Skeletal muscle satellite cell (primary cell): Measurements from ENCODE around the gene CTCF.

Experiments
- H3K27me3 ChIP-seq: 2 replicates; pipeline ENCODE4 v1.7.0; 2013; ENCODE audit warnings: low read length; ENCODE audit not compliant: control insufficient read depth, insufficient read depth
- H3K36me3 ChIP-seq: 2 replicates; pipeline ENCODE4 v1.7.0; 2013; ENCODE audit warnings: mild to moderate bottlenecking, control low read depth, low read length; ENCODE audit not compliant: insufficient read depth
- H3K4me1 ChIP-seq: 2 replicates; pipeline ENCODE4 v1.7.0; 2013; ENCODE audit warnings: low read length; ENCODE audit not compliant: control insufficient read depth, insufficient read depth
- H3K4me2 ChIP-seq: 2 replicates; pipeline ENCODE4 v1.7.0; 2013; ENCODE audit warnings: mild to moderate bottlenecking, low read length
- H3K4me3 ChIP-seq: 2 replicates; pipeline ENCODE4 v1.7.0; 2013; ENCODE audit warnings: low read length
- H3K9ac ChIP-seq: 2 replicates; pipeline ENCODE4 v1.7.0; 2013; ENCODE audit warnings: mild to moderate bottlenecking, low read depth, low read length, moderate library complexity
- H3K9me3 ChIP-seq: replicated peaks from 2 replicates; pipeline ENCODE4 v1.7.0; 2013; ENCODE audit warnings: mild to moderate bottlenecking, control low read depth, low read length

Gene CTCF

GRCh38 chr16:67555795-67556212 lies 6.5 kb upstream of the CTCF start:
- H3K9me3 ChIP-seq, result no peaks in the 10 kb centered on the region
- peaks cover 14% of the 10 kb centered on the region for H3K4me1 ChIP-seq
- no peaks in the 10 kb centered on the region for H3K27me3 ChIP-seq
- H3K4me3 ChIP-seq, result no peak overlapping the region
- no peak overlapping the region for H3K9ac ChIP-seq
- H3K36me3 ChIP-seq, result no peaks in the 10 kb centered on the region
- peak overlapping the region; percentile 55 for H3K4me2 ChIP-seq

GRCh38 chr16:67558859-67559258 lies 3.5 kb upstream of the CTCF start:
- Histone ChIP-seq H3K9me3 (no peaks in the 10 kb centered on the region), H3K36me3 (no peaks in the 10 kb centered on the region), H3K27me3 (no peaks in the 10 kb centered on the region), H3K9ac (no peak overlapping the region), H3K4me2 (no peak overlapping the region), H3K4me3 (no peak overlapping the region), H3K4me1 (peaks cover 23% of the 10 kb centered on the region)

GRCh38 chr16:67560827-67561342 lies 1.4 kb upstream of the CTCF start:
- Histone ChIP-seq H3K9ac (peak overlapping the region; percentile 87), H3K4me3 (peak overlapping the region; percentile 24), H3K4me2 (peak overlapping the region; percentile 88), H3K4me1 (peaks cover 24% of the 10 kb centered on the region), H3K9me3 (no peaks in the 10 kb centered on the region), H3K36me3 (no peaks in the 10 kb centered on the region), H3K27me3 (no peaks in the 10 kb centered on the region)

GRCh38 chr16:67561501-67561823 lies 864 bp upstream of the CTCF start:
- H3K4me1 ChIP-seq, result peaks cover 18% of the 10 kb centered on the region
- peak overlapping the region; percentile 87 for H3K9ac ChIP-seq
- H3K36me3 ChIP-seq, result no peaks in the 10 kb centered on the region
- peak overlapping the region; percentile 84 for H3K4me3 ChIP-seq
- no peaks in the 10 kb centered on the region for H3K27me3 ChIP-seq
- peak overlapping the region; percentile 88 for H3K4me2 ChIP-seq
- no peaks in the 10 kb centered on the region for H3K9me3 ChIP-seq

- H3K9me3 ChIP-seq, result no peaks in the 10 kb centered on the region
- H3K9ac ChIP-seq, result peak overlapping the region; percentile 96
- peak overlapping the region; percentile 88 for H3K4me2 ChIP-seq
- no peaks in the 10 kb centered on the region for H3K36me3 ChIP-seq
- peak overlapping the region; percentile 93 for H3K4me3 ChIP-seq
- H3K4me1 ChIP-seq, result peaks cover 18% of the 10 kb centered on the region
- H3K27me3 ChIP-seq, result no peaks in the 10 kb centered on the region
Measured at GRCh38 chr16:67561824-67562525, 351 bp upstream of the CTCF start.

GRCh38 chr16:67562918-67563707 lies 787 bp downstream of the CTCF start:
- Histone ChIP-seq H3K27me3 (no peaks in the 10 kb centered on the region), H3K4me3 (peak overlapping the region; percentile 99), H3K9ac (peak overlapping the region; percentile 100), H3K36me3 (no peaks in the 10 kb centered on the region), H3K4me2 (peak overlapping the region; percentile 91), H3K9me3 (no peaks in the 10 kb centered on the region), H3K4me1 (peaks cover 18% of the 10 kb centered on the region)

- H3K27me3 ChIP-seq, result no peaks in the 10 kb centered on the region
- peak overlapping the region; percentile 91 for H3K4me2 ChIP-seq
- H3K36me3 ChIP-seq, result no peaks in the 10 kb centered on the region
- peak overlapping the region; percentile 100 for H3K9ac ChIP-seq
- peak overlapping the region; percentile 99 for H3K4me3 ChIP-seq
- H3K9me3 ChIP-seq, result no peaks in the 10 kb centered on the region
- peaks cover 18% of the 10 kb centered on the region for H3K4me1 ChIP-seq
Measured at GRCh38 chr16:67563708-67564468, 1.6 kb downstream of the CTCF start.

GRCh38 chr16:67565470-67566100 lies 3.3 kb downstream of the CTCF start:
- H3K4me3 ChIP-seq, result no peak overlapping the region

GRCh38 chr16:67571464-67571863 lies 9.1 kb downstream of the CTCF start:
- Histone ChIP-seq H3K27me3 (no peaks in the 10 kb centered on the region), H3K4me1 (peaks cover 19% of the 10 kb centered on the region), H3K36me3 (peaks cover 14% of the 10 kb centered on the region), H3K4me2 (no peak overlapping the region), H3K4me3 (no peak overlapping the region), H3K9me3 (no peaks in the 10 kb centered on the region), H3K9ac (no peak overlapping the region)

More at GRCh38 chr16:67565470-67566100, 3.3 kb downstream of the CTCF start:
- H3K9me3 ChIP-seq, result no peaks in the 10 kb centered on the region
- H3K27me3 ChIP-seq, result no peaks in the 10 kb centered on the region
- no peak overlapping the region for H3K9ac ChIP-seq
- H3K36me3 ChIP-seq, result no peaks in the 10 kb centered on the region
- H3K4me2 ChIP-seq, result no peak overlapping the region
- peaks cover 19% of the 10 kb centered on the region for H3K4me1 ChIP-seq

GRCh38 chr16:67571981-67572431 lies 9.7 kb downstream of the CTCF start:
- Histone ChIP-seq H3K4me3 (no peak overlapping the region), H3K4me2 (no peak overlapping the region), H3K4me1 (peaks cover 19% of the 10 kb centered on the region), H3K36me3 (peaks cover 14% of the 10 kb centered on the region), H3K27me3 (no peaks in the 10 kb centered on the region), H3K9me3 (no peaks in the 10 kb centered on the region), H3K9ac (no peak overlapping the region)

GRCh38 chr16:67579686-67580085 lies 17.4 kb downstream of the CTCF start:
- Histone ChIP-seq H3K4me1 (no peaks in the 10 kb centered on the region), H3K9me3 (no peaks in the 10 kb centered on the region), H3K27me3 (no peaks in the 10 kb centered on the region), H3K9ac (no peak overlapping the region), H3K4me3 (no peak overlapping the region), H3K36me3 (peaks cover 7% of the 10 kb centered on the region), H3K4me2 (no peak overlapping the region)
